HG03139 (cell line): ENCODE measurements around the gene CELF2.

ENCODE experiments used
- ATAC-seq: cut with Tn5 transposase; IDR thresholded peaks from one replicate; pipeline ENCODE4 v1.9.1; 2021; ENCODE audit not compliant: unreplicated experiment

CELF2 gene

GRCh38 chr10:11152801-11153200, 135.1 kb downstream of the CELF2 start:
- no peak for ATAC-seq

GRCh38 chr10:11153245-11153644, 135.6 kb downstream of the CELF2 start:
- no peak for ATAC-seq

- no peak for ATAC-seq
Observed at GRCh38 chr10:11153766-11154165, 136.1 kb downstream of the CELF2 start.

GRCh38 chr10:11154333-11154732, 136.7 kb downstream of the CELF2 start:
- ATAC-seq, result no peak

GRCh38 chr10:11154849-11155498, 137.3 kb downstream of the CELF2 start:
- no peak for ATAC-seq

GRCh38 chr10:11156480-11156879, 138.8 kb downstream of the CELF2 start:
- ATAC-seq, result no peak

- no peak for ATAC-seq
Observed at GRCh38 chr10:11157292-11158076, 139.8 kb downstream of the CELF2 start.

GRCh38 chr10:11158080-11158479, 140.4 kb downstream of the CELF2 start:
- no peak for ATAC-seq

GRCh38 chr10:11159543-11160215, 142.0 kb downstream of the CELF2 start:
- ATAC-seq, result no peak

GRCh38 chr10:11161096-11161495, 143.4 kb downstream of the CELF2 start:
- no peak for ATAC-seq

- ATAC-seq, result no peak
Observed at GRCh38 chr10:11161910-11162309, 144.2 kb downstream of the CELF2 start.

GRCh38 chr10:11162828-11163599, 145.3 kb downstream of the CELF2 start:
- peak; percentile 66 for ATAC-seq

- ATAC-seq, result no peak
Observed at GRCh38 chr10:11163780-11164550, 146.3 kb downstream of the CELF2 start.

GRCh38 chr10:11164551-11164802, 146.8 kb downstream of the CELF2 start:
- no peak for ATAC-seq

GRCh38 chr10:11164803-11165590, 147.3 kb downstream of the CELF2 start:
- no peak for ATAC-seq

GRCh38 chr10:11165591-11166543, 148.2 kb downstream of the CELF2 start:
- peak; percentile 54 for ATAC-seq

- ATAC-seq, result no peak
Observed at GRCh38 chr10:11166550-11166949, 148.9 kb downstream of the CELF2 start.

GRCh38 chr10:11167233-11167966, 149.7 kb downstream of the CELF2 start:
- no peak for ATAC-seq
